Astrocyte of the cerebellum (primary cell): ENCODE data around the gene THUMPD1.
"Not testable (repeated sequence)": the region's sequence is repeated elsewhere in the genome, so short reads cannot be mapped to it uniquely, and the experiment has no call there.

ENCODE experiments used
- DNase-seq: peaks from one replicate; pipeline ENCODE4 v3.0.0-alpha.2; 2011; ENCODE audit warnings: low read depth
- H3K4me3 ChIP-seq: 2 replicates; pipeline ENCODE4 v1.5.1; 2011; ENCODE audit warnings: mild to moderate bottlenecking, low read depth, low read length, moderate library complexity
- CTCF ChIP-seq: IDR thresholded peaks from 2 replicates; pipeline ENCODE4 v1.5.1; 2012; ENCODE audit warnings: low read length, low read depth, moderate library complexity, mild to moderate bottlenecking; ENCODE audit errors: missing control alignments
- in situ Hi-C: cut with HindIII; loops from 2 replicates; pipeline ENCODE4 v1.10.0; 2017; ENCODE audit warnings: low sequenced_read_pairs

THUMPD1 gene

GRCh38 chr16:20727181-20727580 is 14.4 kb downstream of the THUMPD1 start:
- in situ Hi-C loops, result no loop called here
- no peak for TF ChIP-seq CTCF
- H3K4me3 ChIP-seq, result no peak overlapping the region

GRCh38 chr16:20726661-20727060 is 15.0 kb downstream of the THUMPD1 start:
- in situ Hi-C loops, result no loop called here
- TF ChIP-seq CTCF, result no peak
- H3K4me3 ChIP-seq, result no peak overlapping the region
- DNase-seq, result no peak

More at GRCh38 chr16:20727181-20727580, 14.4 kb downstream of the THUMPD1 start:
- no peak for DNase-seq

- TF ChIP-seq CTCF, result no peak
- no peak for DNase-seq
- no peak overlapping the region for H3K4me3 ChIP-seq
- in situ Hi-C loops, result no loop called here
These were observed 21.4 kb downstream of the THUMPD1 start for GRCh38 chr16:20720251-20720650.

- in situ Hi-C loops, DNase-seq, H3K4me3 ChIP-seq: not testable (repeated sequence)
These were observed 23.9 kb downstream of the THUMPD1 start for GRCh38 chr16:20717718-20718117.

GRCh38 chr16:20711277-20711911 is 30.2 kb downstream of the THUMPD1 start:
- H3K4me3 ChIP-seq, result no peak overlapping the region
- no peak for TF ChIP-seq CTCF
- no peak for DNase-seq
- in situ Hi-C loops, result no loop called here

GRCh38 chr16:20708129-20708528 is 33.5 kb downstream of the THUMPD1 start:
- DNase-seq, H3K4me3 ChIP-seq, in situ Hi-C loops: not testable (repeated sequence)

- no peak for DNase-seq
- no peak overlapping the region for H3K4me3 ChIP-seq
- TF ChIP-seq CTCF, result no peak
- in situ Hi-C loops, result no loop called here
These were observed 34.2 kb downstream of the THUMPD1 start for GRCh38 chr16:20707461-20707860.

GRCh38 chr16:20705972-20706371 is 35.6 kb downstream of the THUMPD1 start:
- DNase-seq, in situ Hi-C loops, H3K4me3 ChIP-seq: not testable (repeated sequence)
